Astrocyte of the spinal cord (primary cell): Measurements from ENCODE around the gene HGS.
"Not testable (repeated sequence)": the region's sequence is repeated elsewhere in the genome, so short reads cannot be mapped to it uniquely, and the experiment has no call there.

Experiments used
- DNase-seq: peaks from one replicate; pipeline ENCODE4 v3.0.0; 2011; ENCODE audit warnings: low read depth, low spot score
- H3K4me3 ChIP-seq: 2 replicates; pipeline ENCODE4 v1.5.1; 2011; ENCODE audit warnings: low read depth, mild to moderate bottlenecking, low read length, moderate library complexity
- CTCF ChIP-seq: IDR thresholded peaks from 2 replicates; pipeline ENCODE4 v1.5.1; 2012; ENCODE audit warnings: low read depth, mild to moderate bottlenecking, low read length, inconsistent platforms
- in situ Hi-C: cut with HindIII; loops from 2 replicates; pipeline ENCODE4 v1.10.0; 2017; ENCODE audit warnings: low sequenced_read_pairs

The HGS gene

DNA sequence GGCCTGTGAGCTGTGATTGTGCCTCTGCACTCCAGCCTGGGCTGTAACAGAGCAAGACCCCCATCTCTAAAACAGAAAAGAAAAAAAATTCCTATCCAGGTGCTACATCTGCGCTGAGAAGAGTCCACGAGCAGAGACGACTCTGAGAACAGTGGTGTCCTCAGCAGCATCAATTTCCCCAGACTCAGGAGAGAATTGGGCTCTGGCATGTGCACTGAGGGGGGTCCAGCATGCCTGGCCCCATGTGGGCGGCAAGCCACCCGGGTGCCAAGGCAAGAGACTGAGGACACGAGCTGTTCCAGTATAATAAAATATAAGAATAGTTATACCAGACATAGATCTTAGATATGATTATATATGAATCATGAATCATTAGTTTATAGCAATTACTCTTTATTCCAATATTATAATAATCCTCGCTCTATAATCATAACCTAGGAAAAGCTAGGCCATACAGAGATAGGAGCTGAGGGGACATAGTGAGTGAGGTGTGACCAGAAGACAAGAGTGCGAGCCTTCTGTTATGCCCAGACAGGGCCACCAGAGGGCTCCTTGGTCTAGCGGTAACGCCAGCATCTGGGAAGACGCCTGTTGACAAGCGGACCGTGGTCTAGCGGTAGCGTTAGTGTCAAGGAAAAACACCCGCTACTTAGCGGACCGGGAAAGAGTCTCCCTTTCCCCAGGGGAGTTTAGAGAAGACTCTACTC, 8.1 kb upstream of the HGS start:
- in situ Hi-C loops, H3K4me3 ChIP-seq: not testable (repeated sequence)
- DNase-seq, result peak; percentile 14
- peak; percentile 55 for TF ChIP-seq CTCF

DNA sequence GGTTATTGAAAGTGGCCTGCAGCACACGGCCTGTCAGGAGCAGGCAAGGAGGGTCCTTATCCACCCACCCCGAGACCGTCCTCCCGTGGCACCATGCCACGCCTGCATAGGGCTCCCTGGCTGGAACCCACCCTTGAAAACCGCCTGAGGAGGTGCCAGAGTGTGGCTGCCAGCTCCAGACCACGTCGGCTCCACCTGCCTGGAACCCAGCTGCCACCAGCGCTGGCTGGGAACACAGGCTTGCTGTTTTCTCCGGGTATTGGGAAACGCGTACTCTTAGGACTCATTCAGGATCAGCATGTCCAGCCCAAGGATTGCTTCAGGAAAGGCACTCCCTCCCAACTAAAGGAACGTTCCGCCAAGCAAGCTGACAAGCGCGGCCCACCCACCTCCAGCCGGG, 6.9 kb upstream of the HGS start:
- DNase-seq, result no peak
- no peak for TF ChIP-seq CTCF
- H3K4me3 ChIP-seq, result no peak overlapping the region
- in situ Hi-C loops, result no loop called here

- DNase-seq, result no peak
- TF ChIP-seq CTCF, result no peak
- H3K4me3 ChIP-seq, result no peak overlapping the region
- in situ Hi-C loops, result no loop called here
Observed at GRCh38 chr17:81680150-81680549, 3.7 kb upstream of the HGS start.

DNA sequence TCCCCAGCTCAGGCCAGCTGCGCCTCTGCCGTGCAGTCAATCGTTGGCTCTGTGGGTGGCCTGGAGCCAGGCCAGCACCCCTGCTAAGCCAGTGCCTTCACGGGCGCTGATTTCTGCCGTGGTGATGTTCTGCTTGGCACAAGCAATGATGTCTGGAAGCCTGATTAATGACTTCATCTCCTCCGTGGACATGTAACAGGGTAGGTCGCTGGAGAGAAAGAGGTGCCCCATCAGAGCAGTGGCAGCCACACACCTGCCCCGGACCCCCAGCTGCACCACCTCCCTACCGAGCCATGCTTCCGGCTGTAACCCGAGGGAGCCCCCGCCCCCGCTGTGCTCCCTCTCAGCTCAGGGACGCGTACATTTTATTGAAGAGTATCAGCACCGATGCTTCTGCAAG, 2.1 kb upstream of the HGS start:
- no peak overlapping the region for H3K4me3 ChIP-seq
- no peak for DNase-seq
- TF ChIP-seq CTCF, result no peak
- in situ Hi-C loops, result no loop called here

- in situ Hi-C loops, result no loop called here
- TF ChIP-seq CTCF, result no peak
- peak; percentile 16 for DNase-seq
- H3K4me3 ChIP-seq, result peak overlapping the region; percentile 94
Observed at GRCh38 chr17:81682565-81683207, 1.1 kb upstream of the HGS start.

- DNase-seq, result no peak
- in situ Hi-C loops, result no loop called here
- H3K4me3 ChIP-seq, result peak overlapping the region; percentile 94
- no peak for TF ChIP-seq CTCF
Observed at GRCh38 chr17:81683208-81683583, 615 bp upstream of the HGS start.
